Testis (tissue), 2 donors: ENCODE results near the gene HPS6.

ENCODE experiments used
- POLR2A ChIP-seq: fragments of 450-650 bp; IDR thresholded peaks from one replicate; pipeline ENCODE4 v1.6.1; 2017; ENCODE audit warnings: antibody characterized with exemption, mild to moderate bottlenecking, moderate library complexity
- TF ChIP-seq, protein P1 (sequence below), 3 experiments: fragments of 450-650 bp in 2 of 3; fragments of 200-600 bp in 1 of 3; sonication (generic) in 1 of 3; IDR thresholded peaks; one replicate each; pipeline ENCODE4 v1.5.1; 2016 to 2019; ENCODE audit warnings: antibody characterized with exemption in 3 of 3, mild to moderate bottlenecking in 2 of 3, moderate library complexity in 1 of 3

DNA sequence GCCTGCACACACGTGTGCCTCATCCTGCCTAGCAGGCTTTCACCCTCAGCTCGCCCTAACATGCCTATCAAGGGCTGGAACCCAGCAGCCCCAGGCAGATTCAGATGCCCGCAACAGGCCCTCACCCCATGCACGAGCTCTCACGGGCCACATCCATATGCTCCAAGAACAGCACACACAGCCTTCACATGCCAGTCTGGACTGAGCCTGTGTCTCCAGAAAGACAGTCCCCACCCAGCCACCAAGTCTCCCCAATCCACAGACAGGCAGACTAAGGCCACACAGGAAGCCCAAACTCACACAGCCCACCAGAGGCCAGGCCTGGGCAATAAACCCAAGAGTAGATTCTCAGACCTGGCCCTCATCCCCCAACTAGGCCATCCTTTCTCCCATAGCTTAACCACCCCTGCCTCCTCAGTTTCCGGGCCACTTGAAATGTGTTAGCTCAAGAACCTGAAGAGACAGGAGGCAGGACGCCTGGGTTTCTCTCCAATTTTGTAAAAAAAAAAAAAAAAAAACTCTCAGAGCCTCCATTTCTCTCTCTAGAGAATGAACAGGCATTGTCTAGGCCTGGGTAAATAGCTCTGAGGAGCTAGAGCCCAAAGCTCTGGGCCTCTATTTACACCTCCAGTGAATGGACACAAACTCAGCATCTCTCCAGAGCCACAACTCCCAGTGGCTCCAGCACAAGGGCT, 48.3 kb downstream of the HPS6 start:
- TF ChIP-seq, protein P1, sequence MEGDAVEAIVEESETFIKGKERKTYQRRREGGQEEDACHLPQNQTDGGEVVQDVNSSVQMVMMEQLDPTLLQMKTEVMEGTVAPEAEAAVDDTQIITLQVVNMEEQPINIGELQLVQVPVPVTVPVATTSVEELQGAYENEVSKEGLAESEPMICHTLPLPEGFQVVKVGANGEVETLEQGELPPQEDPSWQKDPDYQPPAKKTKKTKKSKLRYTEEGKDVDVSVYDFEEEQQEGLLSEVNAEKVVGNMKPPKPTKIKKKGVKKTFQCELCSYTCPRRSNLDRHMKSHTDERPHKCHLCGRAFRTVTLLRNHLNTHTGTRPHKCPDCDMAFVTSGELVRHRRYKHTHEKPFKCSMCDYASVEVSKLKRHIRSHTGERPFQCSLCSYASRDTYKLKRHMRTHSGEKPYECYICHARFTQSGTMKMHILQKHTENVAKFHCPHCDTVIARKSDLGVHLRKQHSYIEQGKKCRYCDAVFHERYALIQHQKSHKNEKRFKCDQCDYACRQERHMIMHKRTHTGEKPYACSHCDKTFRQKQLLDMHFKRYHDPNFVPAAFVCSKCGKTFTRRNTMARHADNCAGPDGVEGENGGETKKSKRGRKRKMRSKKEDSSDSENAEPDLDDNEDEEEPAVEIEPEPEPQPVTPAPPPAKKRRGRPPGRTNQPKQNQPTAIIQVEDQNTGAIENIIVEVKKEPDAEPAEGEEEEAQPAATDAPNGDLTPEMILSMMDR (IDR thresholded peaks at IDR 0.05): no peak
- no peak for TF ChIP-seq POLR2A
